SK-N-SH (cell line): Measurements from ENCODE around the gene SPNS1.
"Not testable (repeated sequence)": the region's sequence is repeated elsewhere in the genome, so short reads cannot be mapped to it uniquely, and the experiment has no call there.

ENCODE experiments used
- MAX ChIP-seq: IDR thresholded peaks from 2 replicates; pipeline ENCODE4 v1.4.0; 2012; ENCODE audit warnings: low read depth
- PBX3 ChIP-seq: IDR thresholded peaks from 2 replicates; pipeline ENCODE4; 2012
- RAD21 ChIP-seq: IDR thresholded peaks from 2 replicates; pipeline ENCODE4 v1.6.1; 2012; ENCODE audit warnings: mild to moderate bottlenecking, low read length
- REST ChIP-seq: IDR thresholded peaks from 2 replicates; pipeline ENCODE4 v1.6.1; 2012; ENCODE audit warnings: mild to moderate bottlenecking, low read depth, low read length, moderate library complexity
- SIN3A ChIP-seq: IDR thresholded peaks from 2 replicates; pipeline ENCODE4 v1.6.1; 2012; ENCODE audit warnings: low read depth, mild to moderate bottlenecking, low read length, moderate library complexity, borderline replicate concordance
- YY1 ChIP-seq: IDR thresholded peaks from 2 replicates; pipeline ENCODE4 v1.4.0; 2012; ENCODE audit warnings: low read depth, mild to moderate bottlenecking

GRCh38 chr16:28969696-28970095 is 4.9 kb upstream of the SPNS1 start:
- not testable (repeated sequence) for TF ChIP-seq SIN3A, RAD21, MAX, PBX3, REST, YY1
